Stimulated activated CD8-positive, alpha-beta memory T cell treated with anti-CD3 and anti-CD28 coated beads, Interleukin-4, amount 100 ng/mL, for 1 hour (primary cell): ENCODE results near the gene MRTFA.

ENCODE experiments used
- DNase-seq, 2 donors: peaks; one replicate each; pipeline ENCODE4 v3.0.0-alpha.2; 2020; ENCODE audit warnings: low read depth in 2 of 2, low spot score in 1 of 2

MRTFA gene

GRCh38 chr22:40472579-40472978 lies 163.9 kb downstream of the MRTFA start:
- no peak for DNase-seq

DNA sequence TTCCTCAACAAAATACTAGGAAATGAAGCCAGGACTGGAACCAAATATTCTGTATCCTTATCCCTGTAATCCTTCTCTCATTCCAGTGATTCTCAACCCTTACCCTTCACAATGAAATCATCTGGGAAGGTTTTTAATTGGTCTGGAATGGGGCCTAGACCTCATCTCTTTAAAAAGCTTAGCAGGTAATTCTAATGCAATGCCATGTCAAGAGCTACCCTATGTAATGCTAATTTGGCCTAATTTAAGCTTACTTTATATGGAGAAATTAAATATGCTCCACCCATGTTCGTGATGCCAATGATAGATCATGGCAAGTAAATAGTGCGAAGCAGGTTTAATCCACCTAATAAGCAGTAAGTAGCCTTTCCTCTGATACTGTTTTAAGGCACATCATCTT lies 164.5 kb downstream of the MRTFA start:
- no peak for DNase-seq

GRCh38 chr22:40469181-40469580 lies 167.3 kb downstream of the MRTFA start:
- DNase-seq, result no peak

DNA sequence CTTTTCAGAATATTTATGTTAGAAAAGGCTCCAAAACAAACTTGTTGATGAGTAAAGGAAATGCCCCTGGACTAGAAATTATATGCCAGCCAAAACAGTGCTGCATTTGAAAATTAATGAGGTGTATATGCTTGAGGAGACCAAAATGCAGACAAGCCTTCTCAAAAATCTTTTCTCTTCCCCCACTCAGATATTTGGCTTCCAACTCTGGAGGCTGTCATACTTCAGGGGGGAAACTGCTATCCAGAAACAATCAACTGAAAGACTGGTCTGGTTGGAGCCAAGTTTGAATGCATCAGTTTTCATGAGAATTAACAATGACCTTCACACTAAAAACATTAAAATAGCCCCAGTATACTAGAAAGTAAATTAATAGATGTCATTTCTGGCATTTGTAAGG lies 167.9 kb downstream of the MRTFA start:
- no peak for DNase-seq

- DNase-seq, result no peak
These were observed 169.5 kb downstream of the MRTFA start for GRCh38 chr22:40466976-40467375.

GRCh38 chr22:40463683-40464082 lies 172.8 kb downstream of the MRTFA start:
- DNase-seq, result no peak

DNA sequence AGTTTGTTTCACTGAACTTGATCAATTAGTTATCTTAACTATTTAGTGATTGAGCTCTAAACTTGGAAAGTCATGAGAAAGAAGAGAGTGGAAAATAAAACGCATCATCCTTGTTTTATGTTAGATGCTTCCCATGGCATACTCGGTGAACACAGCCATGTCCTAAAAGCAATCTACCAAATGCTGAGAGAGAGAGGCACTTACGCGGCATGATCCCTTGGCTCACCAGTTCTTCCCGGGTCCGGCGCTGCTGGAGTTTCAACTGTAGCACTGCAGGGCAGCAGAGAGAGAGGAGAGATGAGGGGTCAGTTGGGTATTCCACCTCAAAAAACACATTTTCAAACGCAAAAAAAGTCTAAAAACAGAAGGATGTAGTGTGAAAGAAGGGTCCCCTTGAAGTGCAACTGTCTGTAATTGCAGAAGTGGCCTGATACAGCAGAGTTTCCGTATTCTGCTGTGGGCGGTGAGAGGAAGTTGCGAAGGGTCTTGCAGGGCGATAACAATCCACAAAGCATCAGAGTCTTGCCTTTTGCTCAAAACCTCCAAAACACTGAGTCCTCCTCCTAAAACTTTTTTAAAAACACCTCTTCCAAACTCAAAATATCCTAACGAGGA lies 173.4 kb downstream of the MRTFA start:
- DNase-seq, result peak; percentile 18 to 22

- DNase-seq, result no peak
These were observed 174.1 kb downstream of the MRTFA start for GRCh38 chr22:40462195-40462984.

DNA sequence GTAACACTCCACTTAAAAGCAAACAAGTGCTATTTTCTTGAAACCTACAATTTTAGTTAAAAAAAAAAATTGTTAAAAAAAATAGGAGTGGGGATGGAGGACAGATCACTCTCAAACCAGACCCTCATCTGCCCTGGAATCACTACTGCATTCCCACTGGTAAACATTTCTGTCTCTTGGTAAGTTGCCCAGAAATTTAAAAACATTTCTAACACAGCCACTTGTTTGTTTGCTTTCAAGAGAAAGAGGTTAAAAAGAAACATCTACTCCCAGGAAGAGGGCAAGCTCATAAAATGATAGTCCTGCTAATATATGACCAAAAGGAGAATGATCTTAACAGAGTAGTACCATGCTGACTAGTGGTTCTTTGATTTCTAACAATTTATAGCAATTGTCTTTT lies 182.8 kb downstream of the MRTFA start:
- no peak for DNase-seq

DNA sequence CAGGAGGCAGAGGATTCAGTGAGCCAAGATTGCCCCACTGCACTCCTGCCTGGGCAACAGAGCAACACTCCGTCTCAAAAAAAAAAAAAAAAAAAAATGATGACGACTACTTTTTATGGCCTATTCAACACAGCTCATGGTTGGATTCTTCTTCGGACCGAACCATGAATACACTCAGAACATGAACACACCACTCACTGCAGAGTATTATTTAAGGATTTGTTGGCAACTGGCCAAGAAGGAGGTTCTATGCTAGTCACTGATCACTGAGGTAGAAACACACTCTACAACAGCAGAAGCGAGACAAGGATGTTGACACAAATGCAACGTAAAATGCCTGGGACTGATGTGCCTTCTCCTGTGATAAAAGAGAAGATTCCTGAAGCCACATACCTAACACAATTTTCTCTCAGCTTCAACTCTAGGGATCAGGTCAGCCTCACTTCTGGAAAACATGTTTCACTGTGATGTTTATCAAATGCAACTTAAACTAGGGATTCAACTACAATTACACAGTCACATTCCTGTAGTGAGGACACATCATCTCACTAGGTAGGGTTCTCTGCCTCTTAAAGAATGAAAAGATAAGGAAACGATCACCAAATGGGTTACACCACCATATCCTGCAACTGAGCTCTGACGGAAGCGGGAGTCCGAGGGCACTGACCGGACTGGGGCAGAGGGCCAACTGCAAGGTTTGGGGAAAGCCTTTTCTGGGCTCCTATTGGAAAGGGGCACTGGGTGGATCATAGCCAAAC lies 183.6 kb downstream of the MRTFA start:
- DNase-seq, result no peak

- DNase-seq, result no peak
These were observed 185.3 kb downstream of the MRTFA start for GRCh38 chr22:40451210-40451609.

DNA sequence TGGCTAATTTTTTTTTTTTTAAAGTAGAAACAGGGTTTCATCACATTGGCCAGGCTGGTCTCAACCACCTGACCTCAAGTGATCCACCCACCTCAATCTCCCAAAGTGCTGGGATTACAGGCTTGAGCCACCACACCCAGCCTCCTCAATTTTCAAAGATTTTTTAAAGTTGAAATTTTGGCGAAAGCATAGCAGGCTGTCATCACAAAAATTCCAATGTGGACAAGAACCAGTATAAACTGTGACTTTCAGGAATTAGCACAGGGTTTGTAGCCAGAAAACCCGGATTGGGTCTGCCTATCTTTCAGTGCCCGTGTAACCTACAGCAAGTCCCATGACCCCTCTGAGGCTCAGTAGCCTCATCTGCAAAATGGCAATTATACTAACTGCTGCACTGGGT lies 185.9 kb downstream of the MRTFA start:
- DNase-seq, result no peak

- DNase-seq, result no peak
These were observed 186.9 kb downstream of the MRTFA start for GRCh38 chr22:40449676-40450035.

DNA sequence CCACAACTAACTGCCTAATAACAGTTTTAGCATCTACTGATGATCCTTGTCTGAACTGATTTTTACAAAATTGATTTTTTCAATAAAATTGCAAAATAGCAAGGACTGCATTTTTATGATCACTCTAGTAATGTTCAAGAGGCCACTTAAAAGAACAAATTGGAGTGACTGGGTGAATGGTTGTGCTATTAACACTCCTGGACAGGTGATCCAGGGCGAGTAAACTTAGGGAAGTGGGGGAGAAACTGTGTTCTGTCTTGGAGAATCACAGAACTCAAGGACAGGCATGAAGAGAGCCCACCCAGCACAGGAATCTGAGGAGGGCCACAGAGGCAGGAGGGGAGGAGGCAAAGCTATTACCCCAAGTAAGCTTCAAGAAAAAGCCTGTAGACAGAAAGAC lies 190.3 kb downstream of the MRTFA start:
- DNase-seq, result no peak

DNA sequence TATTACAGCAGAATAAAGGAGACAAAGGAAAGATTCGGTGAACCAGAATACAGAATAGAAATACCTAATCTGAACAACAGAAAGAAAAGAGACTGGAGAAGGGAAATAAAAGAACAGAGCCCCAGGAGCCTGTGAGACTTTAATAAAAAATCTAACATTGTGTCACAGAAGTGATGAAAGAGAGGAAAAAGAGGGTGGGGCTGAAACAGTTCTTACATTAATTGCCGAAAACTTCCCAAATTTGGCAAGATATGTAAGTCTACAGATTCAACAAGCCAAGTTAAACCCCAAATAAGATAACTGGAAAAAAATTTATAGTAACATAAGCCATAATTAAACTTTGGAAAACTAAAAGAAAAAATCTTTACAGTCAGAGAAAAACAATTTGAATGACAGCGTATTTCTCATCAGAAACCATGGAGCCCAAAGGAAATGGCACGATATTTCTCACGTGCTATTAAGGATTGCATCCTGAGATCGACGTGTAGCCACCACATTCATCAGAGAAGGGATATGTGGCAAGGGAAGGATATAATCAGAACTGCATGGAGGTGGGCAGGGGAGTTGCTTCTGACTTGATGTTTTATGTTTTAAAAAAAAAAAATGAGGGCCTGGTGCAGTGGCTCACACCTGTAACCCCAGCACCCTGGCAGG lies 192.2 kb downstream of the MRTFA start:
- DNase-seq, result no peak

DNA sequence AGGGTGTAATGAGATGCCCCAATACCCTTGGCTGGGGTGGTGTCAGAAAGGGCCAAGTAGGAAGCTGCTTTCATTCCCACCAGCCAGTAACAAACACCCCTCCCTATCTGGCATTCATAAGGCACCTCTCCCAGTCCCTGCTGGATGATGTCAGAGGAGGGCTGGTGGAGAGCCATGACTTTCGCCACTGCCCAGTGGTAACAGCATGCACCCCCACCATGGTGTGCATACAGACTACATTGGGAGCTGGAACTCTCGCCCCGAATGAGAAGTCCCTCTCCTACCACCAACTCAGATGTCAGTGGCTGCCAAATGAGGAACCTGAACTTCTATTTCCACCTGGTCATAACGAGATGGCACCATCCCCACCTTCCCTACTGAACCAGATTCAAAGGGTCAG lies 192.8 kb downstream of the MRTFA start:
- no peak for DNase-seq

- no peak for DNase-seq
These were observed 194.6 kb downstream of the MRTFA start for GRCh38 chr22:40441761-40442390.

GRCh38 chr22:40436505-40437431 lies 199.8 kb downstream of the MRTFA start:
- DNase-seq, result no peak

- DNase-seq, result no peak
These were observed 201.8 kb downstream of the MRTFA start for GRCh38 chr22:40434745-40435144.

DNA sequence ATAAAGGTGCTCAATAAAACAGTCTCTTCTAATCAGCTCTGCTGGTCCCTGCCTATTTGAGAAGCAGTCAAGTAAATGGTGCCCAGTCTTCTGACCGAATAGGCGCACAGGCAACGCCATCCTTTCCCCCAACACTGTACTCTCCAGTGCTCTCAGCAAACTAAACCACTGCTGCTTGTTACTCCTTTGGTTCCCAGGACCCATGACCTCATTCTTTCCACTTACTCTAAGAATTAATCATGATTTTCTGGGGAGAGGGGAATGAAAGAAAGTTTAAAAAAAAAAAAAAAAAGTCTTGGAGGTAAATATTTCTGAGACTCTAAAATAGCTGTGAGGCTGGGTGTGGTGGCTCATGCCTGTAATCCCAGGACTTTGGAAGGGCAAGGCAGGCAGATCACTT lies 202.4 kb downstream of the MRTFA start:
- no peak for DNase-seq
